Adrenal gland (tissue), 12 donors: Measurements from ENCODE around the gene SCAPER. TPM values are rescaled to one million over a fixed set of nuclear protein-coding genes. Genes with fewer than 3 reads are reported as not detected.

Experiments used
- DNase-seq, 7 donors: peaks; one replicate each; pipeline ENCODE4 v3.0.0-alpha.2; 2019 to 2020
- H3K27ac ChIP-seq, 5 donors: fragments of 200-600 bp; sonication (generic) in 4 of 5; 1 replicate in 3 of 5; 2 replicates in 2 of 5; pipeline versions ENCODE4 v1.5.1 to v1.8.0; 2016 to 2020; ENCODE audit warnings: mild to moderate bottlenecking in 1 of 5
- H3K27me3 ChIP-seq: fragments of 200-600 bp; 2 replicates; pipeline ENCODE4 v1.8.0; 2021
- H3K36me3 ChIP-seq, 2 donors: fragments of 200-600 bp; replicated peaks in 1 of 2; 1 replicate in 1 of 2; 2 replicates in 1 of 2; pipeline versions ENCODE4 v1.5.1 to v1.8.0; 2018 to 2022
- H3K4me1 ChIP-seq, 2 donors: fragments of 200-600 bp; replicated peaks in 1 of 2; 1 replicate in 1 of 2; 2 replicates in 1 of 2; pipeline versions ENCODE4 v1.5.1 to v1.8.0; 2018 to 2021
- H3K4me3 ChIP-seq, 4 donors: fragments of 200-600 bp; sonication (generic) in 3 of 4; one replicate each; pipeline ENCODE4 v1.5.1; 2016 to 2018
- H3K9me3 ChIP-seq, 3 donors: fragments of 200-600 bp; sonication (generic) in 1 of 3; replicated peaks in 1 of 3; 1 replicate in 2 of 3; 2 replicates in 1 of 3; pipeline versions ENCODE4 v1.5.1 to v1.8.0; 2016 to 2021
- POLR2A ChIP-seq, 2 donors: fragments of 450-650 bp; IDR thresholded peaks; one replicate each; pipeline ENCODE4 v1.6.1; 2017; ENCODE audit warnings: antibody characterized with exemption in 2 of 2, mild to moderate bottlenecking in 2 of 2, moderate library complexity in 1 of 2
- WGBS, 4 donors: extraction: QIAGEN DNeasy Blood & Tissue Kit in 2 of 4; methylation state at CpG; one replicate each; pipeline versions ENCODE4 v1.1.5 to v1.1.7; 2013 to 2017; 5-methylcytosine and 5-hydroxymethylcytosine counted together
- intact Hi-C, 2 donors: fragments of 100-400 bp; cut with DNase I; formaldehyde crosslinking; loops; one replicate each; pipeline versions ENCODE4 v1.14.1 to v1.15.0; 2022 to 2023
- polyA plus RNA-seq, 3 donors: library from polyadenylated mRNA; stranded (reverse); fragments of 200-250 nt in 2 of 3; fragments of 350-450 nt in 1 of 3; fragmentation: Illumina TruSeq in 1 of 3; extraction: RNeasy Lipid Tissue Mini Kit (QIAGEN cat#74804) in 1 of 3; gene quantifications; one replicate each; pipeline ENCODE4 v1.2.3, GENCODE V29; 2013 to 2014
- total RNA-seq, 9 donors: library from RNA; depleted of rRNA in 4 of 9; stranded (reverse); fragments of >200 nt in 4 of 9; fragments of 120-200 nt in 1 of 9; fragmentation: NEBNext Ultra II Directional in 1 of 9; extraction: Animal tissue kit (Norgen Biotek cat#: 25700) in 1 of 9; gene quantifications; one replicate each; pipeline versions ENCODE4 v1.1.0 to v1.2.4, GENCODE V29; 2013 to 2023
- TF ChIP-seq, protein P1 (sequence below), 6 experiments: fragments of 450-650 bp in 4 of 6; fragments of 200-600 bp in 2 of 6; sonication (generic) in 1 of 6; IDR thresholded peaks; 1 replicate in 5 of 6; 2 replicates in 1 of 6; pipeline versions ENCODE4 v1.5.1 to v1.8.0; 2016 to 2021; ENCODE audit warnings: antibody characterized with exemption in 6 of 6, mild to moderate bottlenecking in 2 of 6, moderate library complexity in 1 of 6
- donor health status: healthy with polysubstance abuse.
- donor health status: Bipolar disorder and iron deficiency.
- donor health status: DM: yes; HTN: yes; CAD: no.
- donor health status: DM: no; HTN: no; CAD: no.
- donor health status: DM: no; HTN: no; CAD: no.
- donor health status: DM: yes; HTN: yes; CAD: no.

The SCAPER gene
- total and polyA plus RNA-seq, 12 donors: 3.9 to 95.3 (median 24.1) TPM

DNA sequence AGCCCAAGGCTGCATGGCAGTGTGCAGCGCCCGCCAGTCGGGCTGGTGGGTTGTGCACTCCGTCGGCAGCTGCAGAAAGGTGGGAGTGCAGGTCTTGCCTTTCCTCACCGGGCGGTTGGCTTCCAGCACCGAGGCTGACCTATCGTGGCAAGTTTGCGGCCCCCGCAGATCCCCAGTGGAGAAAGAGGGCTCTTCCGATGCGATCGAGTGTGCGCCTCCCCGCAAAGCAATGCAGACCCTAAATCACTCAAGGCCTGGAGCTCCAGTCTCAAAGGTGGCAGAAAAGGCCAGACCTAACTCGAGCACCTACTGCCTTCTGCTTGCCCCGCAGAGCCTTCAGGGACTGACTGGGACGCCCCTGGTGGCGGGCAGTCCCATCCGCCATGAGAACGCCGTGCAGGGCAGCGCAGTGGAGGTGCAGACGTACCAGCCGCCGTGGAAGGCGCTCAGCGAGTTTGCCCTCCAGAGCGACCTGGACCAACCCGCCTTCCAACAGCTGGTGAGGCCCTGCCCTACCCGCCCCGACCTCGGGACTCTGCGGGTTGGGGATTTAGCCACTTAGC is 564.3 kb downstream of the SCAPER start:
- Histone ChIP-seq H3K36me3 (no peaks in the 10 kb centered on the region), H3K27ac (no peak overlapping the region), H3K9me3 (no peaks in the 10 kb centered on the region), H3K4me1 (peaks cover 27 to 48% of the 10 kb centered on the region in 2 donors), H3K4me3 (peak overlapping the region in 2 of 4 donors; percentile 7 to 57), H3K27me3 (peaks cover 100% of the 10 kb centered on the region)
- intact Hi-C loops: no loop called here
- peak in 1 of 7 donors; percentile 29 for DNase-seq
- 3 to 4% (median 4%) methylated on average over 29 to 35 of the region's 35 CpGs; no CpG with 5 or more reads in 1 of the 4 donors for WGBS, 4 donors
- TF ChIP-seq, protein P1, sequence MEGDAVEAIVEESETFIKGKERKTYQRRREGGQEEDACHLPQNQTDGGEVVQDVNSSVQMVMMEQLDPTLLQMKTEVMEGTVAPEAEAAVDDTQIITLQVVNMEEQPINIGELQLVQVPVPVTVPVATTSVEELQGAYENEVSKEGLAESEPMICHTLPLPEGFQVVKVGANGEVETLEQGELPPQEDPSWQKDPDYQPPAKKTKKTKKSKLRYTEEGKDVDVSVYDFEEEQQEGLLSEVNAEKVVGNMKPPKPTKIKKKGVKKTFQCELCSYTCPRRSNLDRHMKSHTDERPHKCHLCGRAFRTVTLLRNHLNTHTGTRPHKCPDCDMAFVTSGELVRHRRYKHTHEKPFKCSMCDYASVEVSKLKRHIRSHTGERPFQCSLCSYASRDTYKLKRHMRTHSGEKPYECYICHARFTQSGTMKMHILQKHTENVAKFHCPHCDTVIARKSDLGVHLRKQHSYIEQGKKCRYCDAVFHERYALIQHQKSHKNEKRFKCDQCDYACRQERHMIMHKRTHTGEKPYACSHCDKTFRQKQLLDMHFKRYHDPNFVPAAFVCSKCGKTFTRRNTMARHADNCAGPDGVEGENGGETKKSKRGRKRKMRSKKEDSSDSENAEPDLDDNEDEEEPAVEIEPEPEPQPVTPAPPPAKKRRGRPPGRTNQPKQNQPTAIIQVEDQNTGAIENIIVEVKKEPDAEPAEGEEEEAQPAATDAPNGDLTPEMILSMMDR (IDR thresholded peaks at IDR 0.05): peak in 2 of 6 experiments; percentile 18 to 25
- no peak for TF ChIP-seq POLR2A (IDR thresholded peaks at IDR 0.05)

DNA sequence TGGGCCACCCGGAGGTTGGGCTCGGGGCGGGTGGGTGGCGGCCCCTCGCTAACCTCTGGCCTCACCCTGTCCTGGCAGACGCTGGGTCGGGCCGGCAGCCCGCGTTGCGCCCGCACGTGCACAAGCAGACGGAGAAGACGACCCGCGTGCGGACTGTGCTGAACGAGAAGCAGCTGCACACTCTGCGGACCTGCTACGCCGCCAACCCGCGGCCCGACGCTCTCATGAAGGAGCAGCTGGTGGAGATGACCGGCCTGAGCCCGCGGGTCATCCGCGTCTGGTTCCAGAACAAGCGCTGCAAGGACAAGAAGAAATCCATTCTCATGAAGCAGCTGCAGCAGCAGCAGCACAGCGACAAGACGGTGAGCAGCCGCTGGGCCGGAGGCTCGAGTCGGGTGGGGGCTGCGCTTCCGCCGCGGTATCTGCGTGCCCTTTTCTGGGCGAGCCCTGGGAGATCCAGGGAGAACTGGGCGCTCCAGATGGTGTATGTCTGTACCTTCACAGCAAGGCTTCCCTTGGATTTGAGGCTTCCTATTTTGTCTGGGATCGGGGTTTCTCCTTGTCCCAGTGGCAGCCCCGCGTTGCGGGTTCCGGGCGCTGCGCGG is 564.8 kb downstream of the SCAPER start:
- WGBS, 4 donors: 2% methylated on average over 43 to 53 of the region's 53 CpGs; no CpG with 5 or more reads in 1 of the 4 donors
- Histone ChIP-seq H3K9me3 (no peaks in the 10 kb centered on the region), H3K27ac (no peak overlapping the region), H3K4me1 (peaks cover 27 to 47% of the 10 kb centered on the region in 2 donors), H3K27me3 (peaks cover 100% of the 10 kb centered on the region), H3K4me3 (peak overlapping the region in 2 of 4 donors; percentile 8 to 57), H3K36me3 (no peaks in the 10 kb centered on the region)
- intact Hi-C loops: no loop called here
- DNase-seq: peak in 3 of 7 donors; percentile 30 to 43 (median 39)
- TF ChIP-seq POLR2A (IDR thresholded peaks at IDR 0.05): no peak
- TF ChIP-seq, protein P1 (IDR thresholded peaks at IDR 0.05): no peak

DNA sequence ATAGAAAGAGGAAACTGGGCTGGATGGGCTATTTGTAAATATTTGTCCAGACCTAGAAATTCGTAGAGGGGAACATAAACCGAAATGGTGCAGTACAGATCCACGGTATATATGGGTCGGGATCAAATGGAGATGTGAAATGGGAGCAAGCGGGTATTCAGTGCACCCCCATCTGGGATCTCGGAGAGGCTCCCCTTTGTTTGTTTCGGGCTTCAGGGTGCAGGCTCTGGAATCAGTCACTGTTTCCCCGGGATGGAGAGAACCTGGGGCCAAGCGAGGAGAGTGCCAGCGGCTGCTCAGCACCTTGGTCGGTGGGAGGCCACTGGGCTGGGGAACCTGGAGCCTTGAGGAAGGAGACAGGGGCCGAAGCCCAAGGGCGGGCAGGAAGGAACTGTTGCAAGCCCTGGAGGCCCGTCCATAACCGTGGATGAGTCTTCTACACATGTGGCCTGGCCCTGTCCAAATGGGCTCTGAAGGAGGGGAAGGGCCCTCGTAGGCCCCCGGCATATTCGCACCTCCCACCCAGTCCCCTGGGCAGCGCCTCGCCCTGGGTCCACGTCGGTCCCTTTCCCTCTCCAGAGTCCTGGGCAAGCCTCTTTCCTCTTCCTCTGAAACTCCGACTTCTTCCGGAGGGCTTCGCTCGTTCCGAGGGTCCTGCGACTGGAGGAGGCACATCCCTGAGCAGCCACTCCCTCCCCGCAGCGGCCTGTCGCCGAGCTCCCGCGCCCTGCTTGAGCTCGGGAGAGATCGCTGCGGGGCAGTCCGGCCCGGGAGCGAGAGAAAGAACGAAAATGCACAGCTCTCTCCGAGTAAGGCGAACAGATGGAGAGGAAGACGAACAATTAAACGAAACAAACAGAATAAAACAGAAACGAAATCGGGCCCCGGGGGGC is 565.6 kb downstream of the SCAPER start:
- WGBS, 4 donors: 17 to 21% (median 20%) methylated on average over 31 to 48 of the region's 48 CpGs
- TF ChIP-seq POLR2A (IDR thresholded peaks at IDR 0.05): no peak
- TF ChIP-seq, protein P1 (IDR thresholded peaks at IDR 0.05): no peak
- Histone ChIP-seq H3K4me3 (peak overlapping the region in 2 of 4 donors; percentile 8 to 57), H3K9me3 (no peaks in the 10 kb centered on the region), H3K27me3 (peaks cover 98% of the 10 kb centered on the region), H3K27ac (no peak overlapping the region), H3K4me1 (peaks cover 27 to 47% of the 10 kb centered on the region in 2 donors), H3K36me3 (no peaks in the 10 kb centered on the region)
- DNase-seq: no peak
- intact Hi-C loops: no loop called here
